H1 (cell line): ENCODE data around the gene KRT85. TPM values are rescaled to one million over a fixed set of nuclear protein-coding genes. Genes with fewer than 3 reads are reported as not detected.

Experiments
- CHD7 ChIP-seq: fragments of 300-600 bp; sonication (generic); IDR thresholded peaks from 2 replicates; pipeline ENCODE4 v1.7.1; 2012; ENCODE audit warnings: low read length, moderate library complexity, mild to moderate bottlenecking, inconsistent platforms; ENCODE audit not compliant: insufficient replicate concordance
- POLR2A ChIP-seq, 2 experiments: IDR thresholded peaks; 1 replicate in 1 of 2; 2 replicates in 1 of 2; pipeline ENCODE4 v1.6.1; 2011; ENCODE audit warnings: low read depth in 2 of 2, low read length in 2 of 2, mild to moderate bottlenecking in 2 of 2; ENCODE audit errors: control extremely low read depth in 1 of 2
- polyA plus RNA-seq, 7 experiments: library from polyadenylated mRNA; depleted of rRNA in 3 of 7; stranded (reverse) in 5 of 7; unstranded in 2 of 7; fragments of >200 nt in 5 of 7; fragments of 200-250 nt in 2 of 7; gene quantifications; 1 replicate in 5 of 7; 2 replicates in 1 of 7; 4 replicates in 1 of 7; pipeline versions ENCODE4 v1.2.1 to v1.2.3, GENCODE V29; 2011 to 2013; ENCODE audit warnings: missing spikeins in 2 of 7, mixed read lengths in 2 of 7
- total RNA-seq: library from RNA; stranded (reverse); fragmentation: NEBNext Ultra II Directional; extraction: Animal tissue kit (Norgen Biotek cat#: 25700); gene quantifications from 2 replicates; pipeline ENCODE4 v1.2.1, GENCODE V29; 2021

KRT85 gene
- total and polyA plus RNA-seq, 2 of the 8 experiments (the other 6 are each of a cell fraction or from before 2014, with no cell fraction given) = not detected

DNA sequence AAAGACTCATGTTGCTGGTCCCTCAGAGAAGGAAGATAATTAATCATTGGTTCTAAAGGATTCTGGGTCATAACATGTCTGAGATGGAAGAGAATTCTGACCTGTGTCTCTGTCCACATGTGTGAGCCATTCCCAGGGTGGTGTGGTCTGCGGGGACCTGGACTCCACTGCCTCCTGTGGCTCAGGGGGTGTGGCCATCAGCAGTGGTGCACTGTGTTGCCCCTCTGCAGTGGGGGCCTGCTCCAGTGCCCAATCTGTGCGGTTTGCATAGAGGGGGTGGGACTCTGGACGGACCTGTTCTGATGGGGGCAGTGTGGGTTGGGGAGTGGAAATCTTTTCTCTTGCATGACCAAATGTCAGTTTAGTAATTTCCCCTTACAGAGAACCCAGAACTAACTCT lies 13.5 kb downstream of the KRT85 start (continued):
- TF ChIP-seq CHD7 (no peak), POLR2A (IDR thresholded peaks at IDR 0.05; ENCODE audit: control extremely low read depth in 1 of 2, low read depth in 2 of 2, low read length in 2 of 2) (no peak)
